ENCODE results near the gene SULT2B1. TPM values are rescaled to one million over a fixed set of nuclear protein-coding genes. Genes with fewer than 3 reads are reported as not detected.

SULT2B1 gene
- not detected in 2 replicates for total RNA-seq

GRCh38 chr19:48551437-48552302 lies at the start of gene SULT2B1:
SULT2B1 (plus strand) TSS chr19:48552172; CDS start chr19:48552253, 81 bp downstream.

GRCh38 chr19:48511800-48512503 lies 40.0 kb upstream of the SULT2B1 start, which contains the start of gene LMTK3:
LMTK3 (minus strand) TSS chr19:48511835; CDS start chr19:48511576, 259 bp downstream.

GRCh38 chr19:48606463-48607358 lies 54.7 kb downstream of the SULT2B1 start, which contains the start of gene SPACA4:
SPACA4 (plus strand) TSS chr19:48606742; CDS start chr19:48606979, 237 bp downstream.

GRCh38 chr19:48614436-48615230 lies 62.7 kb downstream of the SULT2B1 start, which contains the start of gene FAM83E:
FAM83E (minus strand) TSS chr19:48615076; CDS start chr19:48613372, 1,704 bp downstream.

GRCh38 chr19:48618916-48619691 lies 67.1 kb downstream of the SULT2B1 start, which contains the start of the genes RPL18 and SPHK2:
RPL18 (minus strand) TSS chr19:48619178; CDS start chr19:48619143, 35 bp downstream.
SPHK2 (plus strand) TSS chr19:48619506; CDS start chr19:48620515, 1,009 bp downstream.

GRCh38 chr19:48636859-48637448 lies 85.0 kb downstream of the SULT2B1 start, which contains the start of gene DBP:
DBP (minus strand) TSS chr19:48637379; CDS start chr19:48636994, 385 bp downstream.

GRCh38 chr19:48646001-48646721 lies 94.2 kb downstream of the SULT2B1 start, which contains the start of gene CA11:
CA11 (minus strand) TSS chr19:48646187; CDS start chr19:48645632, 555 bp downstream.

Other genes starting within 250 kb of the SULT2B1 start
- gene EMP3, start 226.6 kb upstream of the SULT2B1 start, total RNA-seq: 32.1 and 62.7 TPM in 2 replicates
- gene TMEM143, start 188.2 kb upstream of the SULT2B1 start, total RNA-seq: 2.1 and 5.6 TPM in 2 replicates
- not detected in 2 replicates for gene SYNGR4, start 187.8 kb upstream of the SULT2B1 start, total RNA-seq
- gene KDELR1, start 160.6 kb upstream of the SULT2B1 start, total RNA-seq: 76.6 and 96.8 TPM in 2 replicates
- gene GRIN2D, start 158.5 kb upstream of the SULT2B1 start, total RNA-seq: 1.5 and 2.5 TPM in 2 replicates
- gene GRWD1, start 106.2 kb upstream of the SULT2B1 start, total RNA-seq: 26.1 and 50.7 TPM in 2 replicates
- 0.59 and 1.5 TPM in 2 replicates for gene KCNJ14, start 96.6 kb upstream of the SULT2B1 start, total RNA-seq
- 33.5 and 37.4 TPM in 2 replicates for gene CYTH2, start 82.8 kb upstream of the SULT2B1 start, total RNA-seq
- 1.7 and 2.1 TPM in 2 replicates for gene LMTK3, start 40.3 kb upstream of the SULT2B1 start, total RNA-seq
- gene SPACA4, start 54.6 kb downstream of the SULT2B1 start, total RNA-seq: not detected in 2 replicates
- gene FAM83E, start 62.9 kb downstream of the SULT2B1 start, total RNA-seq: 0.30 and 0.88 TPM in 2 replicates
- gene RPL18, start 67.0 kb downstream of the SULT2B1 start, total RNA-seq: 1,037 and 1,647 TPM in 2 replicates
- 8.2 and 8.6 TPM in 2 replicates for gene SPHK2, start 67.3 kb downstream of the SULT2B1 start, total RNA-seq
- 1.2 and 3.3 TPM in 2 replicates for gene DBP, start 85.2 kb downstream of the SULT2B1 start, total RNA-seq
- gene CA11, start 94.0 kb downstream of the SULT2B1 start, total RNA-seq: 0.18 and 0.30 TPM in 2 replicates
- gene NTN5, start 120.8 kb downstream of the SULT2B1 start, total RNA-seq: 0.14 TPM in 1 of 2 replicates, not detected in the other
- not detected in 2 replicates for gene FUT2, start 143.8 kb downstream of the SULT2B1 start, total RNA-seq
- gene MAMSTR, start 167.6 kb downstream of the SULT2B1 start, total RNA-seq: 0.55 and 0.59 TPM in 2 replicates
- 0.74 and 0.89 TPM in 2 replicates for gene RASIP1, start 188.4 kb downstream of the SULT2B1 start, total RNA-seq
- gene IZUMO1, start 194.7 kb downstream of the SULT2B1 start, total RNA-seq: under 0.01 TPM in 1 of 2 replicates, not detected in the other
- gene FUT1, start 200.5 kb downstream of the SULT2B1 start, total RNA-seq: 0.28 and 0.30 TPM in 2 replicates
- gene FGF21, start 203.4 kb downstream of the SULT2B1 start, total RNA-seq: not detected in 2 replicates

Data from smooth muscle cell of the umbilical artery (primary cell).